ENCODE data around the gene DDAH1.

DDAH1 gene

GRCh38 chr1:85465099-85465785 is at the start of gene DDAH1:
Gene DDAH1 (minus strand): TSS chr1:85465159. CDS start chr1:85465045, 114 bp downstream.
- no peak for TF ChIP-seq GATA3 (IDR thresholded peaks at IDR 0.05; ENCODE audit: low read depth, low read length)
- TF ChIP-seq GATA2 (IDR thresholded peaks at IDR 0.05; ENCODE audit: low read depth, low read length), result no peak

GRCh38 chr1:85504417-85504816 is 39.5 kb upstream of the DDAH1 start:
- TF ChIP-seq GATA3 (IDR thresholded peaks at IDR 0.05; ENCODE audit: low read depth, low read length), result no peak
- no peak for TF ChIP-seq GATA2 (IDR thresholded peaks at IDR 0.05; ENCODE audit: low read depth, low read length)

GRCh38 chr1:85502625-85503083 is 37.7 kb upstream of the DDAH1 start:
- TF ChIP-seq GATA3 (IDR thresholded peaks at IDR 0.05; ENCODE audit: low read depth, low read length) (no peak), GATA2 (IDR thresholded peaks at IDR 0.05; ENCODE audit: low read depth, low read length) (no peak)

- TF ChIP-seq GATA2 (IDR thresholded peaks at IDR 0.05; ENCODE audit: low read depth, low read length) (no peak), GATA3 (IDR thresholded peaks at IDR 0.05; ENCODE audit: low read depth, low read length) (no peak)
Observed at GRCh38 chr1:85502171-85502570, 37.2 kb upstream of the DDAH1 start.

- TF ChIP-seq GATA3 (IDR thresholded peaks at IDR 0.05; ENCODE audit: low read depth, low read length), result no peak
- TF ChIP-seq GATA2 (IDR thresholded peaks at IDR 0.05; ENCODE audit: low read depth, low read length), result no peak
Observed at GRCh38 chr1:85501355-85501898, 36.5 kb upstream of the DDAH1 start.

GRCh38 chr1:85496941-85497582 is 32.1 kb upstream of the DDAH1 start:
- TF ChIP-seq GATA3 (IDR thresholded peaks at IDR 0.05; ENCODE audit: low read depth, low read length) (no peak), GATA2 (IDR thresholded peaks at IDR 0.05; ENCODE audit: low read depth, low read length) (no peak)

- no peak for TF ChIP-seq GATA2 (IDR thresholded peaks at IDR 0.05; ENCODE audit: low read depth, low read length)
- TF ChIP-seq GATA3 (IDR thresholded peaks at IDR 0.05; ENCODE audit: low read depth, low read length), result no peak
Observed at GRCh38 chr1:85495556-85495955, 30.6 kb upstream of the DDAH1 start.

- TF ChIP-seq GATA3 (IDR thresholded peaks at IDR 0.05; ENCODE audit: low read depth, low read length), result no peak
- TF ChIP-seq GATA2 (IDR thresholded peaks at IDR 0.05; ENCODE audit: low read depth, low read length), result no peak
Observed at GRCh38 chr1:85494904-85495266, 29.9 kb upstream of the DDAH1 start.

GRCh38 chr1:85494074-85494903 is 29.3 kb upstream of the DDAH1 start:
- TF ChIP-seq GATA2 (IDR thresholded peaks at IDR 0.05; ENCODE audit: low read depth, low read length) (no peak), GATA3 (IDR thresholded peaks at IDR 0.05; ENCODE audit: low read depth, low read length) (peak; percentile 38; the same call in 1 of the 2 replicates)

GRCh38 chr1:85490270-85490985 is 25.5 kb upstream of the DDAH1 start:
- TF ChIP-seq GATA2 (IDR thresholded peaks at IDR 0.05; ENCODE audit: low read depth, low read length) (no peak), GATA3 (IDR thresholded peaks at IDR 0.05; ENCODE audit: low read depth, low read length) (no peak)

GRCh38 chr1:85488126-85488525 is 23.2 kb upstream of the DDAH1 start:
- TF ChIP-seq GATA3 (IDR thresholded peaks at IDR 0.05; ENCODE audit: low read depth, low read length) (no peak), GATA2 (IDR thresholded peaks at IDR 0.05; ENCODE audit: low read depth, low read length) (no peak)

- TF ChIP-seq GATA3 (IDR thresholded peaks at IDR 0.05; ENCODE audit: low read depth, low read length) (no peak), GATA2 (IDR thresholded peaks at IDR 0.05; ENCODE audit: low read depth, low read length) (no peak)
Observed at GRCh38 chr1:85485516-85485915, 20.6 kb upstream of the DDAH1 start.

- TF ChIP-seq GATA2 (IDR thresholded peaks at IDR 0.05; ENCODE audit: low read depth, low read length) (no peak), GATA3 (IDR thresholded peaks at IDR 0.05; ENCODE audit: low read depth, low read length) (no peak)
Observed at GRCh38 chr1:85484716-85485115, 19.8 kb upstream of the DDAH1 start.
